Activated T-helper 2 cell treated with anti-CD3 and anti-CD28 coated beads, Interferon-gamma antibody, Interleukin-2, Interleukin-4, amounts not matched to agents 10 μg/mL and 5 μg/mL and 100 μg/mL, durations not matched to agents 14 hours and 24 hours and 36 hours (primary cell): ENCODE data around the gene HSF2. TPM values are rescaled to one million over a fixed set of nuclear protein-coding genes. Genes with fewer than 3 reads are reported as not detected.

ENCODE experiments used
- DNase-seq: peaks from one replicate; pipeline ENCODE4 v3.0.0; 2021; ENCODE audit warnings: low spot score
- H3K27ac Mint-ChIP-seq: one replicate; pipeline ENCODE4 v1.8.0; 2021; ENCODE audit warnings: mixed read lengths
- H3K27me3 Mint-ChIP-seq: one replicate; pipeline ENCODE4 v1.8.0; 2021; ENCODE audit warnings: low read depth, mixed read lengths
- H3K36me3 Mint-ChIP-seq: one replicate; pipeline ENCODE4 v1.8.0; 2021; ENCODE audit warnings: low read depth, mixed read lengths
- H3K4me1 Mint-ChIP-seq: one replicate; pipeline ENCODE4 v1.8.0; 2021; ENCODE audit warnings: low read depth, mixed read lengths
- H3K4me3 Mint-ChIP-seq: one replicate; pipeline ENCODE4 v1.8.0; 2021; ENCODE audit warnings: low read depth, mild to moderate bottlenecking, moderate library complexity, mixed read lengths
- H3K9me3 Mint-ChIP-seq: one replicate; pipeline ENCODE4 v1.8.0; 2021; ENCODE audit warnings: mixed read lengths
- intact Hi-C: fragments of 100-400 bp; cut with micrococcal nuclease; formaldehyde crosslinking; loops from one replicate; pipeline ENCODE4 v1.15.1; 2023
- total RNA-seq: library from RNA; stranded (reverse); gene quantifications from 2 replicates; pipeline ENCODE4 v1.2.3, GENCODE V29; 2022

HSF2 gene
- total RNA-seq, 1 donor from 2014 or later, result 14.3 TPM

DNA sequence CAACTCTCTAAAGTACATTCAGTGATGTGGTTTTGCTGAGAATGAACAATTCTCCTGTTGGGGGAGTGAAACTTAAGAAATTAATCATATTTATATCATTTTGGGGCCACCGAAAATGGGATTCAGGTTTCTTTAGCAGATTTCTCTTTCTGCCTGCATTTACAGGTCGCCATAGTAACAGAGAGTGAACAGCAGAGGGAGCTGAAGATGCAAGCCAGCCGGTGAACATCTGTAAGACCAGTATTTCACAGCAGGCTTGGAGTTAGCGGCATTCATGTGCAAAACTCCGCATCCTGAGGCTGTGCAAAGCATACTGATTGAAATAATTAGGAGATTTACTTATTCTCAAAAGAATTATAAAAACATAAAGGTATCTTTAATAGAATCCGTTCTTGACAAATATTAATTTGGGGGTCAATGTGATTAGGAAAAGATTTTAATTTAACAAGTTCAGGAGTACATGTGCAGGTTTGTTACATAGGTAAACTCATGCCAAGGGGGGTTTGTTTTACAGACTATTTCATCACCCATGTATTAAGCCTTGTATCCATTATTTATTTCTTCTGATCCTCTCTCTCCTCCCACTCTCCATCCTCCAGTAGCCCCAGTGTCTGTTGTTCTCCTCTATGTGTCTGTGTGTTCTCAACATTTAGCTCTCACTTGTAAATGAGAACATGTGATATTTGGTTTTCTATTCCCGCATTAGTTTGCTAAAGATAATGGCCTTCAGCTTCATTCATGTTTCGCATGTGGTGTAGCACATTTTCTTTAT lies 17.8 kb upstream of the HSF2 start:
- intact Hi-C loops, result loop anchor here (1.0 to 5.0 kb wide), 4 partner anchors 18 to 149 kb away; partner anchors contain the start of gene HSF2
- Mint-ChIP-seq H3K27ac (no peak overlapping the region), H3K4me1 (peaks cover 2% of the 10 kb centered on the region)

DNA sequence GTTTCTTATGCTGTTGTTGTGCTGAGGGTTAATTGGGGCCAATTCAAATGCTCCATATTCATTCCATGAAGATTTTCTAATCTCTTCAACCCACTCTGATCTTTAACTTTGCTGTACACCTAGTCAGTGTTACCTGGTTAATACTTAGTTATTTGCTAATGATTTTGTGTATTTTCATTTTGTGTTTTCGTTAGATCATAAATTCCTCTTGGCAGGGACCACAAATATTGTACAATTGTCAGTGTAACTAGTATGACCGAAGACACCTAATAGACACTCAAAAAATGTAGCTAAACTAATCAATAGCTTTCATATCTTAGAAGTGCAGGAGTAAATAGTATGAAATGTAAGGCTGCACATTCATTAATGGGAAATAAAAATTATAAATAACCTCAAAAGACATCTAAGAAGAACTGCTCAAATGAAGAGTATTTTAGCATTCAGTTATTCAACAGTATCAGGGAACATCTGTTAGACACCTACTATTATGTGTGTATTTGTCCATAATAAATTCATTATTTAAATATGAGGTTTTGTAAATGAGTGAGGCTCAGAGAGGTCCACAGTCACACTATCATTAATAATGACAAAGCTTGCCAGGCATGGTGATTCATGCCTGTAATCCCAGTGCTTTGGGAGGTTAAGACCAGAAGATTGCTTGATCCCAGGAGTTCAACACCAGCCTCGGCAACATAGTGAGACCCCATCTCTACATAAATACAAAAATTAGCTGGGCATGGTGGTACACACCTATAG lies 13.4 kb upstream of the HSF2 start:
- no peak for DNase-seq
- Mint-ChIP-seq H3K9me3 (no peaks in the 10 kb centered on the region), H3K27me3 (peaks cover 8% of the 10 kb centered on the region), H3K4me3 (no peak overlapping the region), H3K4me1 (peaks cover 2% of the 10 kb centered on the region), H3K27ac (no peak overlapping the region), H3K36me3 (no peaks in the 10 kb centered on the region)
- intact Hi-C loops, result no loop called here

More for the DNA sequence above, 17.8 kb upstream of the HSF2 start:
- peaks cover 8% of the 10 kb centered on the region for H3K27me3 Mint-ChIP-seq
- no peak overlapping the region for H3K4me3 Mint-ChIP-seq
- DNase-seq, result peak; percentile 33
- no peaks in the 10 kb centered on the region for H3K9me3 Mint-ChIP-seq
- H3K36me3 Mint-ChIP-seq, result no peaks in the 10 kb centered on the region

DNA sequence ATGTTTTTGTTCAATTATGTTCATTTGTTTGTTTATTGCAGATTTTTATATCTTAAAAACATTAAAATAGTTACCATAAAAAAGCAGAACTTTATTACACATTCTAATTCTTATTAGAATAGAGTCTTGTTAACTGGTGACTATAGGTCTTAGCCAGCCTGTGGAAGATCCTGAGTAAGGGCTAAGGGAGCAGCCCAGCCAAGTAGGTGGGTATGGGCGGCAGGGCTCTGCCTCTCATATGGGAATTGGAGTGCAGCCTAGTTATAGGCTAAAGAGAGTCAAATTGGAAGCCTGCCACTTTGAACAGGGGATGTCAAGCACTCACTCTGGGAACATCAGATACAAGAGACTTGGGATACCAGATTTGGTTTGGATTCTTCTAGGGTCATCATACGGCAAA lies 10.5 kb upstream of the HSF2 start:
- Mint-ChIP-seq H3K4me1 (peaks cover 2% of the 10 kb centered on the region), H3K27ac (no peak overlapping the region), H3K4me3 (no peak overlapping the region), H3K9me3 (no peaks in the 10 kb centered on the region), H3K36me3 (no peaks in the 10 kb centered on the region), H3K27me3 (no peaks in the 10 kb centered on the region)
- no peak for DNase-seq
- intact Hi-C loops, result no loop called here

DNA sequence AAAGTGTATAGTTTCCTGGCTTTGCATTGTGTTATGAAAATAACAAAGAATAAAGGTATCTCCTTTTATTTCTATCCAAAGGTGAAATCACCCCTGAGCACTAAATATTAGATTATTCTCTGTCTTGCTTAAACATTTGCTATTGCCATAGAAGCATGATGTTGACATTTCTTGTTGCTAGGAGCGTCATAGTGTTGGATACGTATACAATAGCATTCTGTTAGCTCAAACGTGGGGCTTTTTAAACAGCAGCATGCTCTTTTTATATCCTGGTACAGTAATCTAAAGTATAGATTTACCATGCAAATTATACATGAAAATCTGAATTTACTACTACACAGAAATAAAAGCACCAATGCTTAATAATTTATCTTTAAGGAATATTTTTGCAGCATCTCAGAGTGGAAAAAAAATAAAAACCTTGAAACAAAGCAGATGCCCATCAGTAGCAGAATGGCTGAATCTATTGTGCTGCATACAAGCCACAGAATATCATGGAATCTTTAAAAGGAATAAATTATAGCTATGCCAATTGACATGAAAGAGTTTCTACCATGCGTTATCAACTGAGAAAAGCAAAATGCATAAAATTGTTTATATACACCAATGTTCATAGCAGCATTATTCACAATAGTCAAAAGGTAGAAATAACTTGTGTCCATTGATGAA lies 9.6 kb upstream of the HSF2 start:
- H3K27ac Mint-ChIP-seq, result no peak overlapping the region
- DNase-seq, result no peak
- H3K36me3 Mint-ChIP-seq, result no peaks in the 10 kb centered on the region
- intact Hi-C loops, result no loop called here
- H3K9me3 Mint-ChIP-seq, result no peaks in the 10 kb centered on the region
- H3K4me1 Mint-ChIP-seq, result peaks cover 2% of the 10 kb centered on the region
- no peaks in the 10 kb centered on the region for H3K27me3 Mint-ChIP-seq
- no peak overlapping the region for H3K4me3 Mint-ChIP-seq

DNA sequence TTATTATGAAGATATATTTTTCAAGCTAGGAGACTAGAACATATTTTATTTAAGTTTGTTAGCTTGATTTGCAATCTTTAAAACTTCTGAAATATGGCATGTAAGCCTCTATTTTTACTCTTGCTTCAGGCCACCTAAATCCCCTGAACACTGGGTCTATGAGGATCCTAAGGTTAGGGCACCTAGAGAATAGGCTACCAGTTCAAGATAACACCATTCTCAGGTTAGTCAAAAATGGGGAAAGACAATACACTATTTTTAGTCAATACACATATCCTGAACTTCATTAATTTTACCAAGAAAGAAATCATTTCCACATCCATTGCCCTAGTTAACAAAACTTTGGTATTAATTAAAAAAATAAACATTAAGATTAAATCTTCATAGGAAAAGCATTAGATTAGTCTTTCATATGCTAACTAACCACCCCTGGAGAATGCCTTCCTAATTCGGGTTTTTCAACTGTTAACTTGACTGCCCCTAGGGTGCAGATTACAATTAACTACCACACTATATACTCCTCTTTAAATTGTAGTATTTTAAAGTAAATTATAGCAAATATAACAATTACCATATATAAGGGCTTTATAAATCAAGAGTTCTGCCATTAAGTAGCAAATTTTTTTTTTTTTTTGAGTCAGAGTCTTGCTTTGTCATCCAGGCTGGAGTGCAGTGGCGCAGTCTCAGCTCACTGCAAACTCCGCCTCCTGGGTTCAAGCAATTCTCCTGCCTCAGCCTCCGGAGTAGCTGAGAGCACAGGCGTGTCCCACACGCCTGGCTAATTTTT lies 6.7 kb upstream of the HSF2 start:
- intact Hi-C loops, result loop anchor here (1.0 kb wide), 1 partner anchor 79 kb away; the partner anchor contains the start of gene SERINC1
- H3K4me1 Mint-ChIP-seq, result peaks cover 7% of the 10 kb centered on the region
- H3K36me3 Mint-ChIP-seq, result no peaks in the 10 kb centered on the region
- no peak overlapping the region for H3K27ac Mint-ChIP-seq
- no peaks in the 10 kb centered on the region for H3K27me3 Mint-ChIP-seq
- no peaks in the 10 kb centered on the region for H3K9me3 Mint-ChIP-seq
- H3K4me3 Mint-ChIP-seq, result no peak overlapping the region
- DNase-seq, result no peak

DNA sequence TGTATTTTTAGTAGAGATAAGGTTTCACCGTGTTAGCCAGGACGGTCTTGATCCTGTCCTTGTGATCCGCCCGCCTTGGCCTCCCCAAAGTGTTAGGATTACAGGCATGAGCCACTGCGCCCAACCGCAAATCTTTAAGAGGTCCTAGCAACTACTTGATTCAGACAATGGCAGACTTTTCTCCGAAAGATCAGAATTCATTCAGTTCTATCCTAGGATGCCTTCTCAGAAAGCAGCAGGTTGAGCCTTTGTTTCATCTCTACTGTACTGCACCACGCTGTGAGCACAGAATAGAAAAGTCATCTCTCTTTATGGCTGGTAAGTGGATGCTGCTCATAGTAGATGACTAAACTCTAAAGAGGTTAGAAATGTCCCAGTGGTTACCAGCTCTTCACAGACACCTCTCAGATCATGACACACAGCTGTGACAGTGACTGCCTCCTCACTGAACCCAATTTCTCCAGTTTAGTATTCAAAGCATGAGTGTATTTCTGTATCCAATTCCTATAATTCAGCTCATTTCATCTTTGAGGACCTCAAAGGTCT lies 6.0 kb upstream of the HSF2 start:
- no peak for DNase-seq
- Mint-ChIP-seq H3K27me3 (no peaks in the 10 kb centered on the region), H3K27ac (no peak overlapping the region), H3K9me3 (no peaks in the 10 kb centered on the region), H3K36me3 (no peaks in the 10 kb centered on the region), H3K4me1 (peaks cover 10% of the 10 kb centered on the region), H3K4me3 (no peak overlapping the region)
- intact Hi-C loops, result loop anchor here (1.0 kb wide), 1 partner anchor 78 kb away; the partner anchor contains the start of gene SERINC1

DNA sequence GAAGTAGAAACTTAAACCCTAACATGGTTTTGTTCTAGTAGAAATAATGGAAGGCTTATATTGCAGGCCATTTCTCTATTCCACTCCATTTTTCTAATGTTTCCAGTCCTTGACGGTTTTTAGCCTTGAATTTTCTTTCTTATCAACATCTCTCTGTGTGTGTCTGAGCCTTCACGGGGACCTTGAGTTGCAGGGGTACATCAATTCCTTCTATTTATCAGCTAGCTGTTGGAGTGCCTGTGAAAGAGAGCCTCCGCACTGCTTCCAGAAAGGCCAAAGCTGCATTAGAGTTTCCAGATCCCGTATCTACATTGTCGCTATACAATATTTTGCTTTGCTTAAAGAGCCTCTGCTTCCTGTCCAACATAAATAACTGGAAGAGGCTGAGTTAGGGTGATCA lies 5.4 kb upstream of the HSF2 start:
- no peaks in the 10 kb centered on the region for H3K27me3 Mint-ChIP-seq
- H3K27ac Mint-ChIP-seq, result no peak overlapping the region
- intact Hi-C loops, result no loop called here
- no peak for DNase-seq
- no peaks in the 10 kb centered on the region for H3K36me3 Mint-ChIP-seq
- no peaks in the 10 kb centered on the region for H3K9me3 Mint-ChIP-seq
- peaks cover 13% of the 10 kb centered on the region for H3K4me1 Mint-ChIP-seq
- no peak overlapping the region for H3K4me3 Mint-ChIP-seq

DNA sequence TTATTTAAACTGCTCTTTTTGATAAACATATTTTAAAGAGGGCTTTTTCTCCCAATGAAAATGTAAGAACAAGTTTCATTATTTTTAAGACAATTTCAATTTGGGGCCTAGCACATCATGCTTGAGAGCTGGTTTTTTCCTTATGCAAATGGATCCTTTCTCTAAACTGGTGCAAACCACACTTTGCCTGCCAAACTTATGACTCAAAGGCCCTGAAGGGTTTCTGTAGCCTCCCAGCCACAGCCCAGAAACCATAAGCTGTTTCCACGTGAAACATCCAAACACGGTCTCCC lies 451 bp upstream of the HSF2 start:
- intact Hi-C loops, result loop anchor here (1.0 to 2.0 kb wide), 3 partner anchors 18 to 400 kb away; partner anchors contain the start of gene SERINC1
- Mint-ChIP-seq H3K27ac (peak overlapping the region; percentile 78), H3K36me3 (peaks cover 3% of the 10 kb centered on the region), H3K4me3 (peak overlapping the region; percentile 99), H3K9me3 (no peaks in the 10 kb centered on the region), H3K4me1 (peaks cover 34% of the 10 kb centered on the region), H3K27me3 (no peaks in the 10 kb centered on the region)
- no peak for DNase-seq

DNA sequence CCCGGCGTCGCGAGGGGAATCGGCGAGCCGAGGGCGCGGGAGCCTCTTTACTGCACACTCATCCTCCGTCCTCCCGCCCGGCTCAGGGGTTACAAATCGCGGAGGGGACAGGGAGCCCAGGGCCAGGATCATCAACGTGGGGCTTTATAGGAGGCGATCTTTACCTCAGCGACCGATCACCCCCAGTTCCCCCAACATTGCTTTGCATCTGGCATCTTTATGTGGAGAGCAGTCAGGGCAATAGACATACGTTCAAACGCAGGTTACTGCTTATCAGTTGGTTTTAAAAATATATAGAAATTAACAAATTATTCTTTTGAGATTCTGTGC lies 634 bp downstream of the HSF2 start:
- Mint-ChIP-seq H3K4me1 (peaks cover 41% of the 10 kb centered on the region), H3K27ac (peak overlapping the region; percentile 95), H3K27me3 (no peaks in the 10 kb centered on the region), H3K9me3 (no peaks in the 10 kb centered on the region), H3K4me3 (peak overlapping the region; percentile 99), H3K36me3 (peaks cover 10% of the 10 kb centered on the region)
- no peak for DNase-seq
- intact Hi-C loops, result loop anchor here (2.0 kb wide), 1 partner anchor 23 kb away; no protein-coding TSS in a partner anchor

DNA sequence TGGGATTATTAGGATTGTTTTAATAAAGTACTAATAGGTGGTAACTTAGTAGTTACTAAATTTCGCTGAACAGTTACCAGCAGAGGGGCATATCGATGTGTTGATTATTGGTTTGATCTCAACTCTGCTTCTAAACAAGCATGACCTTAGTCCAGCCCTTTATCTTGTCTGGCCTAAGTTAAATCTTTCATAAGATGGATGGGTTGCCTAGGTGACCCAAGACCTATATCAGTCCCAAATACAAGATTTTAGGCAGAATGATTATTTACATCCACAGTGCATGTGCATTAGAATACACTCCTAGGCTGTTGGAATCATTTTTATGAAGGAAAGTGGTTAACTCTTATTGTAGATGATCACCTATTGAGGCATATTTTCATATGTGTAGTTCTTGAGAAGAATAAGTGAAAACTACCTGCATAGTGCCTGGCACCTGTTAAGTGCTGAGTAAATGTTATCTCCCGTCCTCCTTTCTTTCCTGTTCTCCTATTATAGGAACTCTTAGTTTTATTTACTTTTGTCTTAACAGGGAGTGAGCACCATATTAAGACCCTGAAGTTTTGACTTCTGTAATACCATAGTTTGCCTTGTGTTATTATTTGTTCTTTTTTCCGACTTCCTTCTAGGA lies 1.1 kb downstream of the HSF2 start:
- Mint-ChIP-seq H3K4me1 (peaks cover 38% of the 10 kb centered on the region), H3K36me3 (peaks cover 10% of the 10 kb centered on the region), H3K27ac (no peak overlapping the region), H3K27me3 (no peaks in the 10 kb centered on the region), H3K9me3 (no peaks in the 10 kb centered on the region), H3K4me3 (peak overlapping the region; percentile 99)
- intact Hi-C loops, result loop anchor here (2.0 kb wide), 1 partner anchor 22 kb away; no protein-coding TSS in a partner anchor
- no peak for DNase-seq

DNA sequence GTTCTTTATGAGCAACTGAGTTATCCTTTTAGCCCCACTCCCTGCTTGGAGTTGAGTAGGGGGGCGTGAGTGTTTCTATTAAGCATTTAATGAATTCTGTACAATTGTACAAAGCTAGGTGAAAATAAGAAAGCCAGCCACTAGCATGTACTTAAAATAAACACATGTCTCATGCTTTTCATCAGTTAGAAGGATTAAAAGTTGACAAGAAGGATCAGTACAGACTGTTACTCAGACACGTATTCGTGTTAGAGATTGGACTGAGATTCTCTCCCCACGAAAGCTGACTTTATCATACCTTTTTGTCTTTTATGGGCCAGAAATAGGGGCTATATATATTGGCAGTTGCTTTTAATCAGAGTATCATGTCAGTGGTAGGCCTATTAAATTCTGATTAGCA lies 1.7 kb downstream of the HSF2 start:
- no peaks in the 10 kb centered on the region for H3K9me3 Mint-ChIP-seq
- peak overlapping the region; percentile 99 for H3K4me3 Mint-ChIP-seq
- H3K36me3 Mint-ChIP-seq, result peaks cover 13% of the 10 kb centered on the region
- no peaks in the 10 kb centered on the region for H3K27me3 Mint-ChIP-seq
- peaks cover 37% of the 10 kb centered on the region for H3K4me1 Mint-ChIP-seq
- DNase-seq, result no peak
- no peak overlapping the region for H3K27ac Mint-ChIP-seq
- intact Hi-C loops, result loop anchor here (2.0 kb wide), 1 partner anchor 22 kb away; no protein-coding TSS in a partner anchor

DNA sequence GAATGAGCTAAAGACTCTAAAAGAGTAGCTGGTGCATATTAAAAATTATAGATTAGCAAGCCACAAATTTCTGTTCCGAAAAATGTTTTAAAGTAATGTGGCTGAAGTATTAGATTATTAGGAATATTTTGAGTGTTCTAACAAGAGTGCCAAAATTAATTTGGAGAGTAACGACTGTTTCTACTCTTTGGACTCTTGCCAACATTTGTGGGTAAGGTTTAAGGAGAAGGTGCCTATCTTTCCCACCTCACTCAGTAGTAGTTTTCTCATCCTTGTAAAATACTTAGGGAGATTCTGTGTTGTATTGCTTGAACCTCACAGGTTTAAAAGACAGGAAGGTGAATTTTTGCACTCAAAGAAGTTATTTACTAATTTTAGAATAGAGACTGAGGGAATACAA lies 5.0 kb downstream of the HSF2 start:
- H3K27ac Mint-ChIP-seq, result no peak overlapping the region
- H3K4me1 Mint-ChIP-seq, result peaks cover 41% of the 10 kb centered on the region
- intact Hi-C loops, result no loop called here

More for the DNA sequence above, 5.0 kb downstream of the HSF2 start:
- H3K4me3 Mint-ChIP-seq, result no peak overlapping the region
- no peaks in the 10 kb centered on the region for H3K27me3 Mint-ChIP-seq
- peaks cover 11% of the 10 kb centered on the region for H3K9me3 Mint-ChIP-seq
- no peak for DNase-seq
- peaks cover 42% of the 10 kb centered on the region for H3K36me3 Mint-ChIP-seq
